MM.1S (cell line): ENCODE measurements around the gene FOXK2.

ENCODE experiments used
- DNase-seq: peaks from one replicate; pipeline ENCODE4 v3.0.0-alpha.2; 2015
- H2AFZ ChIP-seq: fragments of 300-600 bp; sonication (generic); 2 replicates; pipeline ENCODE4 v1.6.0; 2016; ENCODE audit warnings: antibody characterized with exemption, low read length
- H3F3A ChIP-seq: fragments of 300-600 bp; sonication (generic); 2 replicates; pipeline ENCODE4 v1.6.1; 2016; ENCODE audit warnings: mild to moderate bottlenecking, antibody characterized with exemption, low read length, moderate library complexity, mixed read lengths; ENCODE audit not compliant: insufficient read depth
- H3K27ac ChIP-seq: fragments of 300-600 bp; sonication (generic); 2 replicates; pipeline ENCODE4 v1.5.1; 2016; ENCODE audit warnings: mild to moderate bottlenecking, low read length
- H3K27me3 ChIP-seq: fragments of 300-600 bp; sonication (generic); replicated peaks from 2 replicates; pipeline ENCODE4 v1.6.0; 2016; ENCODE audit warnings: low read length; ENCODE audit not compliant: insufficient read depth
- H3K36me3 ChIP-seq: fragments of 300-600 bp; sonication (generic); replicated peaks from 2 replicates; pipeline ENCODE4 v1.6.1; 2016; ENCODE audit warnings: mild to moderate bottlenecking, low read length, mixed read lengths; ENCODE audit not compliant: insufficient read depth
- H3K4me1 ChIP-seq: fragments of 300-600 bp; sonication (generic); 2 replicates; pipeline ENCODE4 v1.6.1; 2016; ENCODE audit warnings: low read length, mixed read lengths
- H3K4me2 ChIP-seq: fragments of 300-600 bp; sonication (generic); 2 replicates; pipeline ENCODE4 v1.6.0; 2016; ENCODE audit warnings: low read depth, low read length
- H3K4me3 ChIP-seq: fragments of 300-600 bp; sonication (generic); 2 replicates; pipeline ENCODE4 v1.5.1; 2016; ENCODE audit warnings: low read length, mixed read lengths
- H3K79me2 ChIP-seq: fragments of 300-600 bp; sonication (generic); 2 replicates; pipeline ENCODE4 v1.6.1; 2016; ENCODE audit warnings: mixed run types, low read length, mixed read lengths
- H3K9ac ChIP-seq: fragments of 300-600 bp; sonication (generic); 2 replicates; pipeline ENCODE4 v1.6.1; 2016; ENCODE audit warnings: low read length, mixed read lengths
- H3K9me2 ChIP-seq: fragments of 300-600 bp; sonication (generic); replicated peaks from 2 replicates; pipeline ENCODE4 v1.6.1; 2016; ENCODE audit warnings: mild to moderate bottlenecking, low read length, mixed read lengths; ENCODE audit not compliant: insufficient read depth
- H3K9me3 ChIP-seq: fragments of 300-600 bp; sonication (generic); replicated peaks from 2 replicates; pipeline ENCODE4 v1.6.1; 2016; ENCODE audit warnings: mild to moderate bottlenecking, low read length, mixed read lengths; ENCODE audit not compliant: insufficient read depth
- H4K20me1 ChIP-seq: fragments of 300-600 bp; sonication (generic); 2 replicates; pipeline ENCODE4 v1.6.1; 2016; ENCODE audit warnings: mild to moderate bottlenecking, low read length, moderate library complexity, mixed read lengths; ENCODE audit not compliant: insufficient read depth
- CTCF ChIP-seq: fragments of 300-600 bp; sonication (generic); IDR thresholded peaks from 2 replicates; pipeline ENCODE4 v1.5.1; 2016; ENCODE audit warnings: antibody characterized with exemption, low read length, mixed read lengths
- EZH2 ChIP-seq: fragments of 300-600 bp; sonication (generic); optimal IDR thresholded peaks from 2 replicates; pipeline ENCODE3; 2017; ENCODE audit warnings: low read depth, mild to moderate bottlenecking, antibody characterized with exemption, low read length, mixed read lengths
- EZH2phosphoT487 ChIP-seq: fragments of 300-600 bp; sonication (generic); IDR thresholded peaks from 2 replicates; pipeline ENCODE4 v1.6.1; 2018; ENCODE audit warnings: antibody characterized with exemption, low read length

FOXK2 gene

GRCh38 chr17:82613283-82614094 is 94.0 kb downstream of the FOXK2 start:
- Histone ChIP-seq H3K4me2 (no peak overlapping the region), H3F3A (0 out of 2 replicates have a peak, but pooled peaks cover 10% of the 10 kb centered on the region), H3K9ac (no peak overlapping the region), H3K27ac (no peak overlapping the region), H4K20me1 (no peaks in the 10 kb centered on the region), H3K4me3 (no peak overlapping the region), H3K27me3 (no peaks in the 10 kb centered on the region), H3K4me1 (no peaks in the 10 kb centered on the region), H3K79me2 (no peaks in the 10 kb centered on the region), H2AFZ (no peak overlapping the region), H3K9me3 (no peaks in the 10 kb centered on the region), H3K9me2 (no peaks in the 10 kb centered on the region), H3K36me3 (no peaks in the 10 kb centered on the region)
- TF ChIP-seq EZH2phosphoT487 (no peak), EZH2 (no peak), CTCF (no peak)
- no peak for DNase-seq

DNA sequence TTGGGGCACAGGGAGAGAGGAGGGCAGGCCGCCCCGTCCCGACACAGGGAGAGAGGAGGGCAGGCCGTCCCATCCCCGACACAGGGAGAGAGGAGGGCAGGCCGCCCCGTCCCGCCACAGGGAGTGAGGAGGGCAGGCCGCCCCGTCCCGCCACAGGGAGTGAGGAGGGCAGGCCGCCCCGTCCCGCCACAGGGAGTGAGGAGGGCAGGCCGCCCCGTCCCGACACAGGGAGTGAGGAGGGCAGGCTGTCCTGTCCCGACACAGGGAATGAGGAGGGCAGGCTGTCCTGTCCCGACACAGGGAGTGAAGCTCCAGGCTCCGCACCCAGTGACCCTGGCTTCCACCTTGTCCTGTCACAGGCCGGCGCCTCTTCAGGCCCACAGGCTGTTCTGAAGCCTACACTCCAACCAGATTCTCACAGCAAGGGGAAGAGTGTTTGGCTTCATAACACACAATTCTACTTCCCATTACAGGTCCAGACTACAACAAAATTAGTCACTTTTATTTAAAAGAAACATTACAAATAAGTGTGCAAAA is 94.6 kb downstream of the FOXK2 start:
- no peaks in the 10 kb centered on the region for H3K9me3 ChIP-seq
- no peaks in the 10 kb centered on the region for H3K27me3 ChIP-seq
- H3F3A ChIP-seq: 0 out of 2 replicates have a peak, but pooled peaks cover 5% of the 10 kb centered on the region
- no peak overlapping the region for H3K9ac ChIP-seq
- H2AFZ ChIP-seq: no peak overlapping the region
- no peaks in the 10 kb centered on the region for H3K9me2 ChIP-seq
- no peaks in the 10 kb centered on the region for H4K20me1 ChIP-seq
- DNase-seq: no peak
- H3K4me3 ChIP-seq: no peak overlapping the region
- TF ChIP-seq EZH2phosphoT487 (no peak), EZH2 (no peak), CTCF (no peak)
- no peaks in the 10 kb centered on the region for H3K36me3 ChIP-seq
- H3K27ac ChIP-seq: no peak overlapping the region
- no peaks in the 10 kb centered on the region for H3K79me2 ChIP-seq
- H3K4me1 ChIP-seq: no peaks in the 10 kb centered on the region
- H3K4me2 ChIP-seq: no peak overlapping the region

- Histone ChIP-seq H2AFZ (no peak overlapping the region), H3F3A (no peaks in the 10 kb centered on the region), H4K20me1 (no peaks in the 10 kb centered on the region), H3K4me2 (no peak overlapping the region), H3K9me3 (no peaks in the 10 kb centered on the region), H3K27me3 (no peaks in the 10 kb centered on the region), H3K79me2 (no peaks in the 10 kb centered on the region), H3K36me3 (no peaks in the 10 kb centered on the region), H3K9me2 (no peaks in the 10 kb centered on the region), H3K9ac (no peak overlapping the region), H3K4me1 (no peaks in the 10 kb centered on the region), H3K27ac (no peak overlapping the region), H3K4me3 (no peak overlapping the region)
- TF ChIP-seq EZH2phosphoT487 (no peak), CTCF (no peak), EZH2 (no peak)
- no peak for DNase-seq
Measured at GRCh38 chr17:82615084-82616020, 95.8 kb downstream of the FOXK2 start.
